ENCODE results near the gene TXNDC17.
A peak's percentile ranks its signal among the peaks of the same experiment; 100 is the strongest.
"Not testable (repeated sequence)": the region's sequence is repeated elsewhere in the genome, so short reads cannot be mapped to it uniquely, and the experiment has no call there.

TXNDC17 gene

GRCh38 chr17:6640536-6641246 is at the start of gene TXNDC17, which contains the start of gene KIAA0753:
TSS of gene TXNDC17 (plus strand) at chr17:6641060. CDS start at chr17:6641083, 23 bp downstream.
TSS of gene KIAA0753 (minus strand) at chr17:6640711. CDS start at chr17:6635103, 5,608 bp downstream.
- DNase-seq = peak; percentile 88

DNA sequence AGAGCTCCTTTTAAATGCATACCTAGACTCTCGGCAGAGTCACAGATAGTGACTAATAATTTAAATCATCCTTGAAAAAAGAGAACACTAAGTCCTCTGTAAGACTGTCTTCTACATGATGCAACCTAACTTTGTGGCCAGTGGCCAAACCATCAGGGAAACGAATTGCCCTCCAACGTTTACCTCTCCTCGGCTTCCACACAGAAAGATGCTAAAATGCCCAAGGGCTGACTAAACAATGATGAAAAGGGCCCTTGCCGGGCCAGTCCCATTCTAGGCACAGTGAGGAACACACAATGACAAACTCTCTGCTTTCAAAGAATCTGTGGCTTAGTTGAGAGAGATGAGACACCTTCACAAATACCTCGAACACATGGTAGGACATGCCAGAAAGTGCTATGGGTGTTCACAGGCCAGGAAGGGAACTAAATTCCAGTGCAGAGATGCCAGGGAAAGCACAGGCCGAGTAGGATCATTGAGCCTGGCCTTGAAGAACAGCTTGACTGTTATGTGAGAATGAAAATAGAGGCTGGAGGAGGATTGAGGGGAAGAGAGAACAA is 49.2 kb upstream of the TXNDC17 start:
- no peak for DNase-seq

DNA sequence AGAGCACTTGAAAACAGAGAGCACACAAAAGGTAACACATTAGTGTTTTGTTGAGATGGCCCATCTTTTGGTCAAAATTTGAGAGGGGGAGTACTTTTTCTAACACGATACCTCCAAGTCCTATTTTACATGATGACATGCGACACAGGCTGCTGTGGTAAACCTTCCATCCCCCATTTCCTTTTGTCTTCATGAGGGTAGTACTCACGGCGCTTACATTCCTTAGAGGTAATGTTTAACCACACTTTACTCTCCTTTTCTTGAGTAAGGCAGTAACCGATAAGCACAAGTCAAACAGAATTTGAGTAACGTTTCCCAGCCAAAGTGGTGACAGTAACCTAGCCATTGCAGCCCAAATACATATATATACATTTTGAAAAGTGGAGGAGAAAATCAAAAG is 48.7 kb upstream of the TXNDC17 start:
- no peak for DNase-seq

- not testable (repeated sequence) for DNase-seq
These were observed 47.5 kb upstream of the TXNDC17 start for GRCh38 chr17:6593371-6593770.

- no peak for DNase-seq
These were observed 44.8 kb upstream of the TXNDC17 start for GRCh38 chr17:6596081-6596480.

DNA sequence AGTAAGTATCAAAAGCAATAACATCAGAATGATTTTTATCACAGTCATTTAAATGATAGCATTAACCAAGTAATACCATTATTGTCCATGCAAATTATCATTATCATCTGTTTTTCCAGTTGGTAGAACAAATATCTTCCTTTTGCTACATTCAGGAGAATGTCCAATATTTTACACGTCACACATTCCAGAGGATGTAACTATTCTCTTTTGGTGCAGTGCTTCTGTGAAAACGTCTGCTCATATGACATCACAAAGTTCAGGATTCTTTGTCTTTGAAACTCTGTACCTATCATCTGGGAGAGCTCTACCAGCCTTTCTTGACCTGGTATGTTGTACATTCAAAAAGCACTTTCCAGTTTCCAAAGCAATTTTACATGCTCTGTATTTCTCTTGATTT is 44.3 kb upstream of the TXNDC17 start:
- DNase-seq = no peak

DNA sequence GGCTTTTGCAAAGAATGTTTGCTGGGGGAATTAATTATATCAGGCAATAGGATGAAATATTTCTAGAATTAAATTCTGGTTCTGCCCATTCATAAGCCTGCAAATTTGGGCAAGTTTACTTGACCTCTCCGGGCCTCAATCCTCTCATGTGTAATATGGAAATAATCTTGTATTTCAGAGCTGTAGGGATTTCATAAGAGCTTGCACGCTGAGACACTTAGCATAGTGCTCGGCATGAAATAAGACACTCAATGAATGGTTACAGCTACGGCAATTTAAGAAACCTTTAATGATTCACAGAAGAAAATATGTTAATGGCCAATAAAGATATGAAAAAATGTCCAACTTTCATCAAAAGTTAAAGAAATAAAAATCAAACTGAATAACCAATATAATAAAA is 43.9 kb upstream of the TXNDC17 start:
- DNase-seq = no peak

GRCh38 chr17:6597727-6598126 is 43.1 kb upstream of the TXNDC17 start:
- DNase-seq = no peak

- no peak for DNase-seq
These were observed 41.5 kb upstream of the TXNDC17 start for GRCh38 chr17:6599364-6599763.

- no peak for DNase-seq
These were observed 38.7 kb upstream of the TXNDC17 start for GRCh38 chr17:6602141-6602540.

GRCh38 chr17:6603744-6604325 is 37.0 kb upstream of the TXNDC17 start:
- DNase-seq = no peak

GRCh38 chr17:6605142-6605541 is 35.7 kb upstream of the TXNDC17 start:
- no peak for DNase-seq

DNA sequence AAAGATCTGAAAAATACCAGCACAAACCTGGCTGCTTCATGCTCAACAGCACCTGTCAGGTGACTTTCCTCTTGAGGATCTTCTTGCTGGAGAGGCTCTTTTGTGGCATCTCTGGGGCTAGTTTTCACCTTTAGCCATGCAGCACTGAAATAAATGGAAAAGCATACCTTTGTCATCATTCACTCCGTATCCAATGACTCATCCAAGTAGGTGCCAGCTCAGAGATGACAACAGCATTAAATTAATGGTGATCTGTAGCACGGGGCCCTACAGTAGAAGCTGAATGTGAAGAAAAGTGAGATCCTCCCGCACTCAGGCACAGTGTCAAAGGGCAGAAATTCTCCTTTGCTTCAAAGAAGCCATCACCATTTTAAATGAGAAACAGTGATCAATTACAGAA is 32.5 kb upstream of the TXNDC17 start:
- DNase-seq = no peak

DNA sequence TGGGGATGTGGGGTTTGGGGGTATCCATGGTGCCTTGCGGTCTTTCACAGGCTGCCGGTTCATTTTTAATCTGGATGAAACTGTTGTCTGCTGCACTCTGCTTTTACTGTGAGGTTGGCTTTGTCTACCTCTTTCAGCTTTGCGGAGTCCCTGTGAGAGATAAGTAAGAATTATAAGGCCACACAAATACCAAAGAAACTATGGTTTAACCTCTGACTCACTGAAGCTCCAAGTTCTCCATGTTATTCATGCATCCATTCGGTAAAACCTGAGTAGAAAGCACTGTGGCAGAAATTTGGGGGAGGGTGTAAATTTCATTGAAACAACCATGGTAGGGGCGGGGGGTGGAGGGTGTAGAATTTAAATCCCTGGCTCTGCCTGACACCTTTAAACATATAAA is 30.8 kb upstream of the TXNDC17 start:
- no peak for DNase-seq

DNA sequence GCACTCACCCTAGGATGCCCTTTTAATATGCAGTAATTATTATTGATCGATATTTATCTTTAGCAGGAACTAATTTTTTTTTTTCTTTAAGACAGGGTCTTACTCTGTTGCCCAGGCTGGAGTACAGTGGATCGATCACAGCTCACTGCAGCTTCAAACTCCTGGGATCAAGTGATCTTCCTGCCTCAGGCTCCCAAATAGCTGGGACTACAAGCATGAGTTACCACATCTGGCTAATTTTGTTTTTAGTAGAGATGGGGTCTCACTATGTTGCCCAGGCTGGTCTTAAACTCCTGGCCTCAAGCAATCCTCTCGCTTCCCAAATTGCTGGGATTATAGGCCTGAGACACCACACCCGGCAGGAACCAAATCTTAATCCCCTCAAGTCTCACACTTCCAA is 29.6 kb upstream of the TXNDC17 start:
- no peak for DNase-seq

- DNase-seq = no peak
These were observed 16.9 kb upstream of the TXNDC17 start for GRCh38 chr17:6623941-6624340.

GRCh38 chr17:6626616-6627015 is 14.2 kb upstream of the TXNDC17 start:
- no peak for DNase-seq

- DNase-seq = no peak
These were observed 13.8 kb upstream of the TXNDC17 start for GRCh38 chr17:6627019-6627418.

DNA sequence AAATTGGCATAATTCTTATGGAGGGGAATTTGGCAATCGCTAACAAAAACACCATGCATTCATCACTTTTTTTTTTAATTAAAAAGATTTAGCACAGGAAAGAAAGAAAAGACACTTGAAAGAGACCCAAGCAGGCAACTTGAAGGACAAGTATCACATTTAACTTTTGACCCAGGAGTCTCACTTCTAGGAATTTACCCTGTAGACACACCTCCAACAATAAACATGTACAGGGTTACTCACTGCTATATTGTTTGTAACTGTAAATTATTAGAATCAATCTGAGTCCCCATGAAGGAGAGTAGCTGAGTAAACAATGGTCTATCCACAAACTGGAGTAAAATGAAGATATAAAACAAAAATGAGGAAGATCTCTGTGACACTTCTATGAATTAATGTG is 10.5 kb upstream of the TXNDC17 start:
- DNase-seq = no peak

GRCh38 chr17:6632530-6632929 is 8.3 kb upstream of the TXNDC17 start:
- no peak for DNase-seq

DNA sequence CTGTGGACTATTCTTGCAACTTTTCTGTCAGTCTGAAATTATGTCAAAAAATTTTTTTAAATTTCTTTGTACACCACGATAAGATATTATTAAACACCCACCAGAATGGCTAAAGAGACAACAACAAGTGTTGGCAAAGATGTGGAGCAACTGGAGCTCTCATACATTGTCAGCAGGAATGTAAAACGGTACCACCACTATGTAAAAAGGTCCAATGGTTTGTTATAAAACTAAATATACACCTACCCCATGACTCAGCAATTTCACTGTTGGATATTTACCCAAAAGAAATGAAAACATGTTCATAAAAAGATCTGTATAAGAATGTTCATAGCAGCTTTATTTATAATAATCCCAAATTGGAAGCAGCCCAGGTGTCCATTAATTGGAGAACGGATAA is 7.6 kb upstream of the TXNDC17 start:
- no peak for DNase-seq

- no peak for DNase-seq
These were observed 4.8 kb upstream of the TXNDC17 start for GRCh38 chr17:6636105-6636504.

GRCh38 chr17:6636616-6637457 is 4.0 kb upstream of the TXNDC17 start:
- no peak for DNase-seq

- DNase-seq = no peak
These were observed 3.4 kb upstream of the TXNDC17 start for GRCh38 chr17:6637458-6637840.
